HepG2 (cell line): ENCODE data around the gene EPHX1. TPM values are rescaled to one million over a fixed set of nuclear protein-coding genes. Genes with fewer than 3 reads are reported as not detected.

Experiments used
- NONO ChIP-seq, 2 experiments: fragments of 450-650 bp in 1 of 2; sonication (generic) in 1 of 2; formaldehyde crosslinking in 1 of 2; IDR thresholded peaks in 1 of 2; conservative IDR thresholded peaks in 1 of 2; 2 replicates each; pipeline versions ENCODE4 v1.6.1 to v1.8.0; 2017 to 2022; ENCODE audit warnings: mild to moderate bottlenecking in 1 of 2, missing genetic modification reagents in 1 of 2, moderate library complexity in 1 of 2
- POLR2A ChIP-seq, 2 experiments: IDR thresholded peaks; 2 replicates each; pipeline ENCODE4 v1.6.1; 2011; ENCODE audit warnings: low read depth in 2 of 2, low read length in 2 of 2, mild to moderate bottlenecking in 1 of 2, moderate library complexity in 1 of 2; ENCODE audit not compliant: insufficient read depth in 1 of 2
- RELA ChIP-seq: sonication (generic); formaldehyde crosslinking; IDR thresholded peaks from 2 replicates; pipeline ENCODE4 v1.4.0; 2020; ENCODE audit warnings: missing genetic modification reagents
- REPIN1 ChIP-seq: sonication (generic); formaldehyde crosslinking; IDR thresholded peaks from 2 replicates; pipeline ENCODE4 v1.8.0; 2022; ENCODE audit warnings: missing genetic modification reagents, low read depth, mild to moderate bottlenecking, borderline replicate concordance
- TBX2 ChIP-seq: sonication (generic); formaldehyde crosslinking; IDR thresholded peaks from 2 replicates; pipeline ENCODE4 v1.5.0; 2020; ENCODE audit warnings: missing genetic modification reagents, mild to moderate bottlenecking, borderline replicate concordance
- ZNF282 ChIP-seq: fragments of 450-650 bp; IDR thresholded peaks from 2 replicates; pipeline ENCODE4 v1.6.1; 2018; ENCODE audit not compliant: partially characterized antibody
- ZNF383 ChIP-seq: sonication (generic); formaldehyde crosslinking; IDR thresholded peaks from 2 replicates; pipeline ENCODE4 v1.4.0; 2020; ENCODE audit warnings: missing genetic modification reagents, mild to moderate bottlenecking, borderline replicate concordance
- ZNF570 ChIP-seq: sonication (generic); formaldehyde crosslinking; IDR thresholded peaks from 2 replicates; pipeline ENCODE4 v1.4.0; 2020; ENCODE audit warnings: mild to moderate bottlenecking, missing genetic modification reagents, borderline replicate concordance
- polyA plus RNA-seq, 8 experiments: library from polyadenylated mRNA; depleted of rRNA in 3 of 8; stranded (reverse) in 7 of 8; unstranded in 1 of 8; fragments of >200 nt; fragmentation: Illumina TruSeq in 4 of 8; extraction: Trizol in 4 of 8; gene quantifications; 2 replicates each; pipeline versions ENCODE4 v1.2.1 to v1.2.3, GENCODE V29; 2011 to 2016; ENCODE audit warnings: low read depth in 4 of 8, missing spikeins in 1 of 8, mixed read lengths in 1 of 8; ENCODE audit not compliant: insufficient read depth in 1 of 8
- total RNA-seq, 5 experiments: library from RNA; depleted of rRNA; stranded (reverse); fragments of >200 nt; fragmentation: Illumina TruSeq; extraction: Trizol; gene quantifications; 2 replicates each; pipeline ENCODE4 v1.2.3, GENCODE V29; 2016; ENCODE audit warnings: low read depth in 1 of 5
- TF ChIP-seq, protein P1 (sequence below): sonication (generic); formaldehyde crosslinking; IDR thresholded peaks from 2 replicates; pipeline ENCODE4 v1.8.0; 2022; ENCODE audit warnings: missing genetic modification reagents, low read depth, mild to moderate bottlenecking, borderline replicate concordance
- TF ChIP-seq, protein P2 (sequence below): sonication (generic); formaldehyde crosslinking; IDR thresholded peaks from 2 replicates; pipeline ENCODE4 v1.4.0; 2020; ENCODE audit warnings: missing genetic modification reagents
- TF ChIP-seq, protein P3 (sequence below): sonication (generic); formaldehyde crosslinking; IDR thresholded peaks from 2 replicates; pipeline ENCODE4 v1.8.1; 2023; ENCODE audit warnings: mild to moderate bottlenecking, inconsistent platforms, moderate library complexity, missing genetic modification reagents, borderline replicate concordance
- TF ChIP-seq, protein P4 (sequence below): sonication (generic); formaldehyde crosslinking; IDR thresholded peaks from 2 replicates; pipeline ENCODE4 v1.5.1; 2020; ENCODE audit warnings: mild to moderate bottlenecking, missing genetic modification reagents, moderate library complexity
- TF ChIP-seq, protein P5 (sequence below): sonication (generic); formaldehyde crosslinking; IDR thresholded peaks from 2 replicates; pipeline ENCODE4 v1.4.0; 2020; ENCODE audit warnings: missing genetic modification reagents
- TF ChIP-seq, protein P6 (sequence below): IDR thresholded peaks from 2 replicates; pipeline ENCODE4 v1.6.1; 2012; ENCODE audit warnings: low read depth, low read length, improper control_type of control experiment

The EPHX1 gene
- total and polyA plus RNA-seq, 2 of the 13 experiments (the other 11 are each of a cell fraction or from before 2014, with no cell fraction given) = 27.7 to 36.5 TPM

DNA sequence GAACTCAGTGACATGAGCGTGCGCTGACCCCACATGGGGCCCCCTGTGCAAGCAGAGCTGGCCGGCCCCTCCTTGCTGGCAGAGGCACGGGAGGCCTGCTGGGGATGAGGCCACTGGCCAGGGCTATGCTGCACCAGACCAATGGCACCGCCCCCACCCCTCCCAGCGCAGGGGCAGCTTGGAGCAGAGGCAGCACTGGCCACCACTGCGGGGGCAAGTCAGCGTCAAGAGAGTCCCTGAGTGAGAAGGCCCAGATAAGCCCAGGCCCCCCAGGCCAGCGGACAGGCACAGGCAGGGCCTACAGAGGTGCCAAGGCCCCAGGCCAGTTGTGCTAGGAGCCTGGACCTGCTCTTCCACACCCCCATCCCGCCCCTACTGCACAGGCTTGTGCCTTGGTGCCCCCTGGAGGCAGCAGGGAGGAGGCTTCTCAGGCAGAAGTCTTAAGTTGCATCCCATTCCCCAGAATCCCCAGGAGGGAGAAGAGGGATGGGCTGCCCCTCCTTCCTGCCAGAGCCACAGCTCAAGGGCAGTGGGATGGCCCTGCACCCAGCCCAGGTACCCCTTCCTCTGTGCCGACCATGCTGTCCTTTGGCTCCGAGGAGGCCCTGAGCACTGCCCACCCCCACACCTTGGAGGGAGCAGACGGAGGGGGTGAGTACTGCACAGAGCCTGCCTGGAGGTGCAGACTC, 35.8 kb downstream of the EPHX1 start (continued):
- TF ChIP-seq, protein P1, sequence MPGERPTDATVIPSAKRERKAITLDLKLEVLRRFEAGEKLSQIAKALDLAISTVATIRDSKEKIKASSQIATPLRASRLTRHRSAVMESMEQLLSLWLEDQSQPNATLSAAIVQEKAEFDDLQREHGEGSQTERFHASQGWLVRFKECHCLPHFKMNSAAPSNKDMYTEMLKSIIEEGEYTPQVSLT (CRISPR knock-in tag) = no peak
- TF ChIP-seq, protein P2, sequence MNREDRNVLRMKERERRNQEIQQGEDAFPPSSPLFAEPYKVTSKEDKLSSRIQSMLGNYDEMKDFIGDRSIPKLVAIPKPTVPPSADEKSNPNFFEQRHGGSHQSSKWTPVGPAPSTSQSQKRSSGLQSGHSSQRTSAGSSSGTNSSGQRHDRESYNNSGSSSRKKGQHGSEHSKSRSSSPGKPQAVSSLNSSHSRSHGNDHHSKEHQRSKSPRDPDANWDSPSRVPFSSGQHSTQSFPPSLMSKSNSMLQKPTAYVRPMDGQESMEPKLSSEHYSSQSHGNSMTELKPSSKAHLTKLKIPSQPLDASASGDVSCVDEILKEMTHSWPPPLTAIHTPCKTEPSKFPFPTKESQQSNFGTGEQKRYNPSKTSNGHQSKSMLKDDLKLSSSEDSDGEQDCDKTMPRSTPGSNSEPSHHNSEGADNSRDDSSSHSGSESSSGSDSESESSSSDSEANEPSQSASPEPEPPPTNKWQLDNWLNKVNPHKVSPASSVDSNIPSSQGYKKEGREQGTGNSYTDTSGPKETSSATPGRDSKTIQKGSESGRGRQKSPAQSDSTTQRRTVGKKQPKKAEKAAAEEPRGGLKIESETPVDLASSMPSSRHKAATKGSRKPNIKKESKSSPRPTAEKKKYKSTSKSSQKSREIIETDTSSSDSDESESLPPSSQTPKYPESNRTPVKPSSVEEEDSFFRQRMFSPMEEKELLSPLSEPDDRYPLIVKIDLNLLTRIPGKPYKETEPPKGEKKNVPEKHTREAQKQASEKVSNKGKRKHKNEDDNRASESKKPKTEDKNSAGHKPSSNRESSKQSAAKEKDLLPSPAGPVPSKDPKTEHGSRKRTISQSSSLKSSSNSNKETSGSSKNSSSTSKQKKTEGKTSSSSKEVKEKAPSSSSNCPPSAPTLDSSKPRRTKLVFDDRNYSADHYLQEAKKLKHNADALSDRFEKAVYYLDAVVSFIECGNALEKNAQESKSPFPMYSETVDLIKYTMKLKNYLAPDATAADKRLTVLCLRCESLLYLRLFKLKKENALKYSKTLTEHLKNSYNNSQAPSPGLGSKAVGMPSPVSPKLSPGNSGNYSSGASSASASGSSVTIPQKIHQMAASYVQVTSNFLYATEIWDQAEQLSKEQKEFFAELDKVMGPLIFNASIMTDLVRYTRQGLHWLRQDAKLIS (CRISPR knock-in tag) = no peak
- 0 out of 2 replicates have a peak, but pooled peaks have one; percentile 43 for TF ChIP-seq ZNF383
- TF ChIP-seq RELA = 0 out of 2 replicates have a peak, but pooled peaks have one; percentile 21
- TF ChIP-seq, protein P3, sequence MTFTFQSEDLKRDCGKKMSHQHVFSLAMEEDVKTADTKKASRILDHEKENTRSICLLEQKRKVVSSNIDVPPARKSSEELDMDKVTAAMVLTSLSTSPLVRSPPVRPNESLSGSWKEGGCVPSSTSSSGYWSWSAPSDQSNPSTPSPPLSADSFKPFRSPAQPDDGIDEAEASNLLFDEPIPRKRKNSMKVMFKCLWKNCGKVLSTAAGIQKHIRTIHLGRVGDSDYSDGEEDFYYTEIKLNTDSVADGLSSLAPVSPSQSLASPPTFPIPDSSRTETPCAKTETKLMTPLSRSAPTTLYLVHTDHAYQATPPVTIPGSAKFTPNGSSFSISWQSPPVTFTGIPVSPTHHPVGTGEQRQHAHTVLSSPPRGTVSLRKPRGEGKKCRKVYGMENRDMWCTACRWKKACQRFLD (CRISPR knock-in tag) = no peak
- TF ChIP-seq, protein P4, sequence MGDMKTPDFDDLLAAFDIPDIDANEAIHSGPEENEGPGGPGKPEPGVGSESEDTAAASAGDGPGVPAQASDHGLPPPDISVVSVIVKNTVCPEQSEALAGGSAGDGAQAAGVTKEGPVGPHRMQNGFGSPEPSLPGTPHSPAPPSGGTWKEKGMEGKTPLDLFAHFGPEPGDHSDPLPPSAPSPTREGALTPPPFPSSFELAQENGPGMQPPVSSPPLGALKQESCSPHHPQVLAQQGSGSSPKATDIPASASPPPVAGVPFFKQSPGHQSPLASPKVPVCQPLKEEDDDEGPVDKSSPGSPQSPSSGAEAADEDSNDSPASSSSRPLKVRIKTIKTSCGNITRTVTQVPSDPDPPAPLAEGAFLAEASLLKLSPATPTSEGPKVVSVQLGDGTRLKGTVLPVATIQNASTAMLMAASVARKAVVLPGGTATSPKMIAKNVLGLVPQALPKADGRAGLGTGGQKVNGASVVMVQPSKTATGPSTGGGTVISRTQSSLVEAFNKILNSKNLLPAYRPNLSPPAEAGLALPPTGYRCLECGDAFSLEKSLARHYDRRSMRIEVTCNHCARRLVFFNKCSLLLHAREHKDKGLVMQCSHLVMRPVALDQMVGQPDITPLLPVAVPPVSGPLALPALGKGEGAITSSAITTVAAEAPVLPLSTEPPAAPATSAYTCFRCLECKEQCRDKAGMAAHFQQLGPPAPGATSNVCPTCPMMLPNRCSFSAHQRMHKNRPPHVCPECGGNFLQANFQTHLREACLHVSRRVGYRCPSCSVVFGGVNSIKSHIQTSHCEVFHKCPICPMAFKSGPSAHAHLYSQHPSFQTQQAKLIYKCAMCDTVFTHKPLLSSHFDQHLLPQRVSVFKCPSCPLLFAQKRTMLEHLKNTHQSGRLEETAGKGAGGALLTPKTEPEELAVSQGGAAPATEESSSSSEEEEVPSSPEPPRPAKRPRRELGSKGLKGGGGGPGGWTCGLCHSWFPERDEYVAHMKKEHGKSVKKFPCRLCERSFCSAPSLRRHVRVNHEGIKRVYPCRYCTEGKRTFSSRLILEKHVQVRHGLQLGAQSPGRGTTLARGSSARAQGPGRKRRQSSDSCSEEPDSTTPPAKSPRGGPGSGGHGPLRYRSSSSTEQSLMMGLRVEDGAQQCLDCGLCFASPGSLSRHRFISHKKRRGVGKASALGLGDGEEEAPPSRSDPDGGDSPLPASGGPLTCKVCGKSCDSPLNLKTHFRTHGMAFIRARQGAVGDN (CRISPR knock-in tag) = peak; percentile 62
- TF ChIP-seq, protein P5, sequence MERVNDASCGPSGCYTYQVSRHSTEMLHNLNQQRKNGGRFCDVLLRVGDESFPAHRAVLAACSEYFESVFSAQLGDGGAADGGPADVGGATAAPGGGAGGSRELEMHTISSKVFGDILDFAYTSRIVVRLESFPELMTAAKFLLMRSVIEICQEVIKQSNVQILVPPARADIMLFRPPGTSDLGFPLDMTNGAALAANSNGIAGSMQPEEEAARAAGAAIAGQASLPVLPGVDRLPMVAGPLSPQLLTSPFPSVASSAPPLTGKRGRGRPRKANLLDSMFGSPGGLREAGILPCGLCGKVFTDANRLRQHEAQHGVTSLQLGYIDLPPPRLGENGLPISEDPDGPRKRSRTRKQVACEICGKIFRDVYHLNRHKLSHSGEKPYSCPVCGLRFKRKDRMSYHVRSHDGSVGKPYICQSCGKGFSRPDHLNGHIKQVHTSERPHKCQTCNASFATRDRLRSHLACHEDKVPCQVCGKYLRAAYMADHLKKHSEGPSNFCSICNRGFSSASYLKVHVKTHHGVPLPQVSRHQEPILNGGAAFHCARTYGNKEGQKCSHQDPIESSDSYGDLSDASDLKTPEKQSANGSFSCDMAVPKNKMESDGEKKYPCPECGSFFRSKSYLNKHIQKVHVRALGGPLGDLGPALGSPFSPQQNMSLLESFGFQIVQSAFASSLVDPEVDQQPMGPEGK = peak; percentile 64
- no peak for TF ChIP-seq ZNF282
- peak; percentile 19 to 29; a peak in 1 of 4 replicates for TF ChIP-seq POLR2A (IDR thresholded peaks at IDR 0.05; ENCODE audit: insufficient read depth in 1 of 2, low read depth in 2 of 2, low read length in 2 of 2)
- TF ChIP-seq, protein P6, sequence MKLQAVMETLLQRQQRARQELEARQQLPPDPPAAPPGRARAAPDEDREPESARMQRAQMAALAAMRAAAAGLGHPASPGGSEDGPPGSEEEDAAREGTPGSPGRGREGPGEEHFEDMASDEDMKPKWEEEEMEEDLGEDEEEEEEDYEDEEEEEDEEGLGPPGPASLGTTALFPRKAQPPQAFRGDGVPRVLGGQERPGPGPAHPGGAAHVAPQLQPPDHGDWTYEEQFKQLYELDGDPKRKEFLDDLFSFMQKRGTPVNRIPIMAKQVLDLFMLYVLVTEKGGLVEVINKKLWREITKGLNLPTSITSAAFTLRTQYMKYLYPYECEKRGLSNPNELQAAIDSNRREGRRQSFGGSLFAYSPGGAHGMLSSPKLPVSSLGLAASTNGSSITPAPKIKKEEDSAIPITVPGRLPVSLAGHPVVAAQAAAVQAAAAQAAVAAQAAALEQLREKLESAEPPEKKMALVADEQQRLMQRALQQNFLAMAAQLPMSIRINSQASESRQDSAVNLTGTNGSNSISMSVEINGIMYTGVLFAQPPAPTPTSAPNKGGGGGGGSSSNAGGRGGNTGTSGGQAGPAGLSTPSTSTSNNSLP = no peak
- no peak for TF ChIP-seq NONO (IDR thresholded peaks at IDR 0.05)
- no peak for TF ChIP-seq NONO (CRISPR knock-in tag; conservative IDR thresholded peaks at IDR 0.05)
- no peak for TF ChIP-seq ZNF570 (CRISPR knock-in tag)
- 0 out of 2 replicates have a peak, but pooled peaks have one; percentile 19 for TF ChIP-seq TBX2 (CRISPR knock-in tag)
- no peak for TF ChIP-seq REPIN1 (CRISPR knock-in tag)
